H9 (cell line): Measurements from ENCODE around the gene CCDC110. TPM values are rescaled to one million over a fixed set of nuclear protein-coding genes. Genes with fewer than 3 reads are reported as not detected.
A peak's percentile ranks its signal among the peaks of the same experiment; 100 is the strongest.

Source experiments
- DNase-seq: peaks from one replicate; pipeline ENCODE4 v3.0.0-alpha.2; 2017
- H2AFZ ChIP-seq: one replicate; pipeline ENCODE4 v1.6.1; 2013; ENCODE audit warnings: mild to moderate bottlenecking, low read length, control low read depth, moderate library complexity
- H2AK5ac ChIP-seq: 2 replicates; pipeline ENCODE4 v1.6.1; 2013; ENCODE audit warnings: low read length, control low read depth, mixed read lengths; ENCODE audit not compliant: insufficient read length
- H2BK120ac ChIP-seq: one replicate; pipeline ENCODE4 v1.6.1; 2013; ENCODE audit warnings: low read depth, mild to moderate bottlenecking, low read length, control low read depth, inconsistent platforms; ENCODE audit not compliant: poor library complexity, severe bottlenecking
- H2BK12ac ChIP-seq: 2 replicates; pipeline ENCODE4 v1.6.1; 2013; ENCODE audit warnings: low read length, control low read depth, mixed read lengths, low read depth; ENCODE audit not compliant: insufficient read length
- H2BK15ac ChIP-seq: 2 replicates; pipeline ENCODE4 v1.6.1; 2013; ENCODE audit warnings: low read depth, low read length, control low read depth
- H2BK20ac ChIP-seq: one replicate; pipeline ENCODE4 v1.6.1; 2013; ENCODE audit warnings: low read depth, mild to moderate bottlenecking, low read length, control low read depth, inconsistent platforms; ENCODE audit not compliant: poor library complexity, severe bottlenecking
- H2BK5ac ChIP-seq: 2 replicates; pipeline ENCODE4 v1.6.1; 2013; ENCODE audit warnings: low read length, control low read depth, mixed read lengths; ENCODE audit not compliant: insufficient read length
- H3K14ac ChIP-seq: 2 replicates; pipeline ENCODE4 v1.6.1; 2013; ENCODE audit warnings: low read length, control low read depth; ENCODE audit not compliant: insufficient read depth
- H3K18ac ChIP-seq: 2 replicates; pipeline ENCODE4 v1.6.1; 2013; ENCODE audit warnings: low read depth, mild to moderate bottlenecking, mixed read lengths, low read length, control low read depth; ENCODE audit not compliant: insufficient read length
- H3K23ac ChIP-seq: 2 replicates; pipeline ENCODE4 v1.6.1; 2013; ENCODE audit warnings: low read length, control low read depth, mixed read lengths, low read depth; ENCODE audit not compliant: insufficient read length
- H3K23me2 ChIP-seq: 2 replicates; pipeline ENCODE4 v1.6.1; 2013; ENCODE audit warnings: low read depth, mild to moderate bottlenecking, mixed read lengths, low read length, control low read depth; ENCODE audit not compliant: insufficient read length, poor library complexity, severe bottlenecking
- H3K27ac ChIP-seq: 2 replicates; pipeline ENCODE4 v1.5.1; 2013; ENCODE audit warnings: low read length, control low read depth, mixed read lengths, low read depth; ENCODE audit not compliant: insufficient read length
- H3K27me3 ChIP-seq: 2 replicates; pipeline ENCODE4 v1.6.1; 2013; ENCODE audit warnings: low read length, control low read depth, inconsistent platforms; ENCODE audit not compliant: insufficient read depth
- H3K4ac ChIP-seq: 2 replicates; pipeline ENCODE4 v1.6.1; 2013; ENCODE audit warnings: low read depth, mild to moderate bottlenecking, control low read depth, inconsistent platforms, low read length, moderate library complexity
- H3K4me1 ChIP-seq: 2 replicates; pipeline ENCODE4 v1.6.1; 2013; ENCODE audit warnings: low read length, control low read depth, inconsistent platforms; ENCODE audit not compliant: insufficient read depth
- H3K4me2 ChIP-seq: 2 replicates; pipeline ENCODE4 v1.6.1; 2013; ENCODE audit warnings: low read length, control low read depth, mixed read lengths; ENCODE audit not compliant: insufficient read length, insufficient read depth
- H3K56ac ChIP-seq: 2 replicates; pipeline ENCODE4 v1.6.1; 2013; ENCODE audit warnings: low read depth, mild to moderate bottlenecking, mixed read lengths, low read length, control low read depth; ENCODE audit not compliant: insufficient read length
- H3K79me1 ChIP-seq: 2 replicates; pipeline ENCODE4 v1.6.1; 2013; ENCODE audit warnings: low read depth, mild to moderate bottlenecking, moderate library complexity, low read length, control low read depth, inconsistent platforms; ENCODE audit not compliant: insufficient read depth, poor library complexity, severe bottlenecking
- H3K79me2 ChIP-seq: 2 replicates; pipeline ENCODE4 v1.6.1; 2013; ENCODE audit warnings: low read length, control low read depth, inconsistent platforms; ENCODE audit not compliant: insufficient read depth
- H3K9ac ChIP-seq: 2 replicates; pipeline ENCODE4 v1.6.1; 2013; ENCODE audit warnings: low read length, control low read depth, mixed read lengths; ENCODE audit not compliant: insufficient read length; ENCODE audit errors: extremely low read depth
- H3K9me3 ChIP-seq: one replicate; pipeline ENCODE4 v1.6.1; 2013; ENCODE audit warnings: low read depth, low read length, inconsistent platforms; ENCODE audit not compliant: control insufficient read depth
- H3T11ph ChIP-seq: one replicate; pipeline ENCODE4 v1.6.1; 2013; ENCODE audit warnings: mild to moderate bottlenecking, low read length, control low read depth, inconsistent platforms
- H4K20me1 ChIP-seq: one replicate; pipeline ENCODE4 v1.6.1; 2013; ENCODE audit not compliant: control insufficient read depth, insufficient read length, insufficient read depth
- H4K5ac ChIP-seq: 2 replicates; pipeline ENCODE4 v1.6.1; 2013; ENCODE audit warnings: low read depth, mild to moderate bottlenecking, mixed read lengths, low read length, control low read depth; ENCODE audit not compliant: insufficient read length
- H4K8ac ChIP-seq: replicated peaks from 2 replicates; pipeline ENCODE4 v1.6.1; 2013; ENCODE audit warnings: low read length, control low read depth, mixed read lengths, low read depth; ENCODE audit not compliant: insufficient read length
- H4K91ac ChIP-seq: 2 replicates; pipeline ENCODE4 v1.6.1; 2013; ENCODE audit warnings: low read depth, mild to moderate bottlenecking, moderate library complexity, mixed read lengths, low read length, control low read depth; ENCODE audit not compliant: insufficient read length
- H3K27ac Mint-ChIP-seq, 3 experiments: 2 replicates in 2 of 3; 3 replicates in 1 of 3; pipeline ENCODE4 v1.8.0; 2020 to 2021; ENCODE audit warnings: mixed read lengths in 3 of 3, mild to moderate bottlenecking in 1 of 3, moderate library complexity in 1 of 3
- H3K27me3 Mint-ChIP-seq: 2 replicates; pipeline ENCODE4 v1.8.0; 2021; ENCODE audit warnings: low read depth, mild to moderate bottlenecking, moderate library complexity, mixed read lengths
- H3K36me3 Mint-ChIP-seq, 3 experiments: 2 replicates in 2 of 3; 3 replicates in 1 of 3; pipeline ENCODE4 v1.8.0; 2020 to 2021; ENCODE audit warnings: low read depth in 3 of 3, mixed read lengths in 3 of 3; ENCODE audit not compliant: insufficient read depth in 1 of 3
- H3K4me1 Mint-ChIP-seq, 2 experiments: 2 replicates each; pipeline ENCODE4 v1.8.0; 2020; ENCODE audit warnings: mixed read lengths in 2 of 2
- H3K4me3 Mint-ChIP-seq, 2 experiments: 2 replicates in 1 of 2; 3 replicates in 1 of 2; pipeline ENCODE4 v1.8.0; 2020 to 2021; ENCODE audit warnings: mild to moderate bottlenecking in 2 of 2, mixed read lengths in 2 of 2, moderate library complexity in 1 of 2
- H3K9me3 Mint-ChIP-seq, 2 experiments: 2 replicates in 1 of 2; 3 replicates in 1 of 2; pipeline ENCODE4 v1.8.0; 2020; ENCODE audit warnings: mild to moderate bottlenecking in 2 of 2, mixed read lengths in 2 of 2, moderate library complexity in 1 of 2
- WGBS: extraction: QIAGEN DNeasy Blood & Tissue Kit; methylation state at CpG from one replicate; pipeline ENCODE4 v1.1.7; 2013; ENCODE audit warnings: missing lambda C conversion rate, low lambda C conversion rate, mixed read lengths; ENCODE audit not compliant: insufficient read length; ENCODE audit errors: extremely low coverage; 5-methylcytosine and 5-hydroxymethylcytosine counted together
- total RNA-seq: library from RNA; stranded (reverse); gene quantifications from 2 replicates; pipeline ENCODE4 v1.2.1, GENCODE V29; 2021
- TF ChIP-seq, protein P1 (sequence below): fragments of 200-600 bp; sonication (generic); conservative IDR thresholded peaks from 3 replicates; pipeline ENCODE4 v1.8.0; 2021; ENCODE audit warnings: antibody characterized with exemption, mild to moderate bottlenecking

CCDC110 gene
- total RNA-seq, 1 experiment from 2014 or later = 2.3 TPM

- H3K18ac ChIP-seq = peak within 1 kb of the TSS; percentile 63
- no peak within 1 kb of the TSS for H2BK12ac ChIP-seq
- no CpG with 5 or more reads among the region's 12 CpGs for WGBS
- no peak within 1 kb of the TSS for H2BK120ac ChIP-seq
- H3K79me1 ChIP-seq = no peaks in the 10 kb centered on the region
- Mint-ChIP-seq H3K27ac (peak within 1 kb of the TSS; percentile 74 to 96 (median 82); a peak in 5 of 7 replicates), H3K4me1 (peaks cover 18 to 24% of the 10 kb centered on the region in 2 experiments), H3K27me3 (peaks cover 2% of the 10 kb centered on the region; the same call in 1 of the 2 replicates), H3K9me3 (peaks cover 2 to 3% of the 10 kb centered on the region in 2 experiments; a peak in 4 of 5 replicates), H3K4me3 (peak within 1 kb of the TSS; percentile 81 to 87), H3K36me3 (peaks cover 0 to 26% (median 20%) of the 10 kb centered on the region in 3 experiments; a peak in 5 of 7 replicates)
- no peak within 1 kb of the TSS for H3T11ph ChIP-seq
- H3K27me3 ChIP-seq = no peaks in the 10 kb centered on the region
- no peak within 1 kb of the TSS for H4K5ac ChIP-seq
- no peaks in the 10 kb centered on the region for H3K4me1 ChIP-seq
- peaks cover 9% of the 10 kb centered on the region for H3K23me2 ChIP-seq
- no peak within 1 kb of the TSS for H2BK5ac ChIP-seq
- no peak within 1 kb of the TSS for H3K23ac ChIP-seq
- peak within 1 kb of the TSS; percentile 72 for H3K4me2 ChIP-seq
- H2AFZ ChIP-seq = no peak within 1 kb of the TSS
- peak within 1 kb of the TSS; percentile 74 for H3K14ac ChIP-seq
- no peak for DNase-seq
- H3K27ac ChIP-seq = no peak within 1 kb of the TSS
- H2BK20ac ChIP-seq = no peak within 1 kb of the TSS
- H4K91ac ChIP-seq = no peak within 1 kb of the TSS
- no peaks in the 10 kb centered on the region for H4K20me1 ChIP-seq
- no peak within 1 kb of the TSS for H2AK5ac ChIP-seq
- no peak within 1 kb of the TSS for H3K56ac ChIP-seq
- TF ChIP-seq, protein P1, sequence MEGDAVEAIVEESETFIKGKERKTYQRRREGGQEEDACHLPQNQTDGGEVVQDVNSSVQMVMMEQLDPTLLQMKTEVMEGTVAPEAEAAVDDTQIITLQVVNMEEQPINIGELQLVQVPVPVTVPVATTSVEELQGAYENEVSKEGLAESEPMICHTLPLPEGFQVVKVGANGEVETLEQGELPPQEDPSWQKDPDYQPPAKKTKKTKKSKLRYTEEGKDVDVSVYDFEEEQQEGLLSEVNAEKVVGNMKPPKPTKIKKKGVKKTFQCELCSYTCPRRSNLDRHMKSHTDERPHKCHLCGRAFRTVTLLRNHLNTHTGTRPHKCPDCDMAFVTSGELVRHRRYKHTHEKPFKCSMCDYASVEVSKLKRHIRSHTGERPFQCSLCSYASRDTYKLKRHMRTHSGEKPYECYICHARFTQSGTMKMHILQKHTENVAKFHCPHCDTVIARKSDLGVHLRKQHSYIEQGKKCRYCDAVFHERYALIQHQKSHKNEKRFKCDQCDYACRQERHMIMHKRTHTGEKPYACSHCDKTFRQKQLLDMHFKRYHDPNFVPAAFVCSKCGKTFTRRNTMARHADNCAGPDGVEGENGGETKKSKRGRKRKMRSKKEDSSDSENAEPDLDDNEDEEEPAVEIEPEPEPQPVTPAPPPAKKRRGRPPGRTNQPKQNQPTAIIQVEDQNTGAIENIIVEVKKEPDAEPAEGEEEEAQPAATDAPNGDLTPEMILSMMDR = no peak
- H4K8ac ChIP-seq = no peak within 1 kb of the TSS
- no peaks in the 10 kb centered on the region for H3K79me2 ChIP-seq
- H2BK15ac ChIP-seq = no peak within 1 kb of the TSS
- H3K9me3 ChIP-seq = no peaks in the 10 kb centered on the region
- peak within 1 kb of the TSS; percentile 8 for H3K9ac ChIP-seq
- H3K4ac ChIP-seq = no peak within 1 kb of the TSS; the same call in 1 of the 2 replicates
These were observed 76.1 kb downstream of the CCDC110 start, which contains the start of gene LRP2BP for GRCh38 chr4:185395238-185395955. Gene LRP2BP (minus strand): TSS chr4:185395924. CDS start chr4:185378186, 17,738 bp downstream.

Other genes starting within 250 kb of the CCDC110 start
- 0.20 and 0.46 TPM in 2 replicates for gene LRP2BP, start 75.8 kb downstream of the CCDC110 start, total RNA-seq
- gene ANKRD37, start 74.9 kb downstream of the CCDC110 start, total RNA-seq = 3.7 and 5.0 TPM in 2 replicates
- 37.1 and 41.1 TPM in 2 replicates for gene UFSP2, start 45.8 kb downstream of the CCDC110 start, total RNA-seq
- 12.0 and 13.1 TPM in 2 replicates for gene PDLIM3, start 63.8 kb upstream of the CCDC110 start, total RNA-seq